NB4 (cell line): ENCODE measurements around the gene AUH.

Source experiments
- CTCF ChIP-seq: IDR thresholded peaks from one replicate; pipeline ENCODE4 v1.5.1; 2012; ENCODE audit warnings: low read depth, low read length
- MAX ChIP-seq: IDR thresholded peaks from 2 replicates; pipeline ENCODE4 v1.6.1; 2011; ENCODE audit warnings: low read depth, low read length
- POLR2A ChIP-seq: IDR thresholded peaks from 2 replicates; pipeline ENCODE4 v1.6.1; 2011; ENCODE audit warnings: mild to moderate bottlenecking; ENCODE audit not compliant: insufficient read length; ENCODE audit errors: extremely low read depth

- TF ChIP-seq CTCF, result no peak
- no peak for TF ChIP-seq MAX
- no peak for TF ChIP-seq POLR2A
These were observed 173.8 kb downstream of the AUH start for GRCh38 chr9:91187965-91188344.
